K562 (cell line): ENCODE results near the gene NKIRAS2. TPM values are rescaled to one million over a fixed set of nuclear protein-coding genes. Genes with fewer than 3 reads are reported as not detected.

ENCODE experiments used
- ATAC-seq: fragments of 200-7000 bp; cut with Tn5 transposase; 3 replicates; pipeline ENCODE4 v1.9.1; 2020; ENCODE audit warnings: moderate library complexity
- BruUV-seq: library from RNA; stranded (reverse); fragments of 400-500 nt; replicated peaks from 2 replicates; lab custom pipeline; 2021; lab: Mats Ljungman, UMichigan
- CTCF ChIA-PET: fragments of 300-600 bp; formaldehyde crosslinking; extraction: SDS; loops from one replicate; lab custom pipeline; 2021; ENCODE audit warnings: low intra/inter-chr PET ratio; lab: Yijun Ruan, JAX
- POLR2A ChIA-PET: fragments of 300-600, 350-650 bp; sonication (Branson Sonifier 250); formaldehyde crosslinking; extraction: SDS; loops from one replicate; lab custom pipeline; 2021; ENCODE audit warnings: antibody characterized with exemption, inconsistent platforms; lab: Yijun Ruan, JAX
- DNase-seq, 4 experiments: peaks; one replicate each; pipeline versions ENCODE4 v3.0.0 to v3.0.0-alpha.2; 2011 to 2018; ENCODE audit warnings: low spot score in 3 of 4, mixed read lengths in 3 of 4; ENCODE audit errors: extremely low read depth in 1 of 4
- FAIRE-seq: peaks from 2 replicates; lab custom pipeline; 2011; peaks lifted over from hg19 to GRCh38; lab: Jason Lieb, UNC
- H2AFZ ChIP-seq: 2 replicates; pipeline ENCODE4 v1.6.0; 2011; ENCODE audit warnings: low read depth, low read length, control low read depth, inconsistent platforms
- H3K27ac ChIP-seq: fragments of 200-600 bp; 3 replicates; pipeline ENCODE4 v1.8.0; 2011; ENCODE audit warnings: low read depth, mild to moderate bottlenecking, control low read depth, inconsistent platforms, low read length, moderate library complexity, mixed read lengths; ENCODE audit errors: extremely low read depth
- H3K27me3 ChIP-seq, 2 experiments: fragments of 300-600 bp in 1 of 2; 2 replicates in 1 of 2; 3 replicates in 1 of 2; pipeline versions ENCODE4 v1.6.0 to v1.8.0; 2011; ENCODE audit warnings: inconsistent platforms in 2 of 2, low read length in 2 of 2, mild to moderate bottlenecking in 1 of 2, mixed read lengths in 1 of 2, moderate library complexity in 1 of 2; ENCODE audit not compliant: control insufficient read depth in 2 of 2, insufficient read depth in 2 of 2
- H3K36me3 ChIP-seq: fragments of 300-600 bp; 3 replicates; pipeline ENCODE4 v1.8.0; 2011; ENCODE audit warnings: mild to moderate bottlenecking, low read length, inconsistent platforms; ENCODE audit not compliant: control insufficient read depth, insufficient read depth
- H3K4me1 ChIP-seq, 2 experiments: fragments of 200-600 bp in 1 of 2; replicated peaks in 1 of 2; 2 replicates in 1 of 2; 3 replicates in 1 of 2; pipeline versions ENCODE4 v1.5.1 to v1.8.0; 2011; ENCODE audit warnings: inconsistent platforms in 2 of 2, low read length in 2 of 2, mild to moderate bottlenecking in 1 of 2, mixed read lengths in 1 of 2, moderate library complexity in 1 of 2; ENCODE audit not compliant: control insufficient read depth in 2 of 2, insufficient read depth in 2 of 2
- H3K4me2 ChIP-seq: 2 replicates; pipeline ENCODE4 v1.6.1; 2011; ENCODE audit warnings: low read length, control low read depth, inconsistent platforms, mixed read lengths; ENCODE audit not compliant: insufficient read depth
- H3K4me3 ChIP-seq: fragments of 200-600 bp; sonication (generic), shearing (Covaris generic); 2 replicates; pipeline ENCODE4 v1.5.1; 2016; ENCODE audit warnings: control low read depth, inconsistent platforms
- H3K79me2 ChIP-seq: fragments of 200-600 bp; 3 replicates; pipeline ENCODE4 v1.8.0; 2011; ENCODE audit warnings: low read length, inconsistent platforms; ENCODE audit not compliant: control insufficient read depth, insufficient read depth
- H3K9ac ChIP-seq, 2 experiments: 2 replicates each; pipeline versions ENCODE4 v1.6.0 to v1.6.1; 2011; ENCODE audit warnings: low read depth in 2 of 2, low read length in 2 of 2, control low read depth in 1 of 2, inconsistent platforms in 1 of 2, mild to moderate bottlenecking in 1 of 2, mixed read lengths in 1 of 2; ENCODE audit not compliant: insufficient read depth in 1 of 2
- H3K9me1 ChIP-seq: one replicate; pipeline ENCODE4 v1.6.0; 2011; ENCODE audit warnings: inconsistent platforms, mild to moderate bottlenecking, low read length, moderate library complexity; ENCODE audit not compliant: control insufficient read depth, insufficient read depth
- H3K9me3 ChIP-seq: replicated peaks from 2 replicates; pipeline ENCODE4 v1.5.1; 2011; ENCODE audit warnings: low read depth, low read length, inconsistent platforms; ENCODE audit not compliant: control insufficient read depth, insufficient read depth
- H4K20me1 ChIP-seq: replicated peaks from 2 replicates; pipeline ENCODE4 v1.6.1; 2011; ENCODE audit warnings: low read length, inconsistent platforms, mixed read lengths; ENCODE audit not compliant: control insufficient read depth, insufficient read depth
- ATF7 ChIP-seq: fragments of 450-650 bp; IDR thresholded peaks from 2 replicates; pipeline ENCODE4 v1.7.1; 2014; ENCODE audit warnings: mild to moderate bottlenecking, moderate library complexity
- CBX8 ChIP-seq: fragments of 200-600 bp; sonication (generic); IDR thresholded peaks from 2 replicates; pipeline ENCODE4 v1.6.1; 2012; ENCODE audit warnings: borderline replicate concordance, mixed run types, low read depth, mild to moderate bottlenecking, moderate library complexity, mixed read lengths, low read length, control low read depth, inconsistent platforms; ENCODE audit not compliant: poor library complexity, severe bottlenecking; ENCODE audit errors: extremely low read depth
- HDAC1 ChIP-seq, 2 experiments: fragments of 450-650 bp; IDR thresholded peaks; 2 replicates each; pipeline ENCODE4 v1.6.1; 2016 to 2017; ENCODE audit warnings: inconsistent platforms in 1 of 2, mild to moderate bottlenecking in 1 of 2, moderate library complexity in 1 of 2
- KLF6 ChIP-seq: fragments of 250-450 bp; sonication (Bioruptor Pico); IDR thresholded peaks from 2 replicates; pipeline ENCODE4 v1.4.0; 2020; ENCODE audit warnings: mild to moderate bottlenecking, moderate library complexity, borderline replicate concordance
- TAF7 ChIP-seq: fragments of 450-650 bp; IDR thresholded peaks from 2 replicates; pipeline ENCODE4 v1.6.1; 2016; ENCODE audit warnings: missing genetic modification characterization, missing compliant biosample characterization
- TBL1XR1 ChIP-seq, 2 experiments: IDR thresholded peaks; 2 replicates each; pipeline ENCODE4 v1.6.1; 2012; ENCODE audit warnings: improper control_type of control experiment in 2 of 2, low read length in 2 of 2, mild to moderate bottlenecking in 1 of 2
- TCFL5 ChIP-seq: fragments of 250-450 bp; sonication (Bioruptor Pico); conservative IDR thresholded peaks from 2 replicates; pipeline ENCODE4 v1.6.1; 2021; ENCODE audit warnings: mild to moderate bottlenecking, moderate library complexity, matching md5 sums
- TEAD2 ChIP-seq: fragments of 450-650 bp; IDR thresholded peaks from 2 replicates; pipeline ENCODE4 v1.6.1; 2016; ENCODE audit warnings: missing genetic modification characterization, control low read depth, missing compliant biosample characterization
- ZNF584 ChIP-seq: fragments of 200-800 bp; sonication (Bioruptor generic); IDR thresholded peaks from 2 replicates; pipeline ENCODE4 v1.6.1; 2016; ENCODE audit warnings: low read depth, mild to moderate bottlenecking, missing genetic modification characterization, missing compliant biosample characterization
- WGBS: fragments of 100-300 bp; shearing (Covaris generic); methylation state at CpG from one replicate; pipeline ENCODE4 v1.1.6; 2016; ENCODE audit warnings: low coverage, mixed read lengths; ENCODE audit not compliant: insufficient coverage; ENCODE audit errors: missing lambda C conversion rate; 5-methylcytosine and 5-hydroxymethylcytosine counted together
- in situ Hi-C: fragments of 300-500 bp; cut with MboI; formaldehyde crosslinking; loops from 4 replicates; pipeline ENCODE4 v1.15.0; 2018; ENCODE audit warnings: inconsistent platforms, mixed read lengths
- intact Hi-C: fragments of 100-400 bp; cut with micrococcal nuclease; formaldehyde crosslinking; loops from 2 replicates; pipeline ENCODE4 v1.14.2; 2022
- polyA plus RNA-seq, 8 experiments: library from polyadenylated mRNA; depleted of rRNA in 4 of 8; stranded (reverse) in 5 of 8; unstranded in 3 of 8; fragments of >200 nt; fragmentation: Nextera tagmentation in 2 of 8; fragmentation: Illumina TruSeq in 1 of 8; extraction: Ambion mirVana in 2 of 8; extraction: Trizol in 1 of 8; gene quantifications; 2 replicates each; pipeline versions ENCODE4 v1.2.1 to v1.2.3, GENCODE V29; 2011 to 2014; ENCODE audit warnings: inconsistent platforms in 1 of 8, missing spikeins in 1 of 8
- total RNA-seq, 7 experiments: library from RNA; depleted of rRNA in 6 of 7; stranded (reverse); fragments of >200 nt in 6 of 7; fragmentation: Illumina TruSeq in 2 of 7; extraction: Trizol in 2 of 7; gene quantifications; 2 replicates each; pipeline versions ENCODE4 v1.2.1 to v1.2.3, GENCODE V29; 2011 to 2021; ENCODE audit warnings: low replicate concordance in 1 of 7
- TF ChIP-seq, protein P1 (sequence below): sonication (generic); formaldehyde crosslinking; IDR thresholded peaks from 2 replicates; pipeline ENCODE4 v1.8.0; 2022; ENCODE audit warnings: mild to moderate bottlenecking, low read depth, missing genetic modification reagents
- TF ChIP-seq, protein P2 (sequence below): sonication (generic); formaldehyde crosslinking; IDR thresholded peaks from 2 replicates; pipeline ENCODE4 v1.8.0; 2022; ENCODE audit warnings: mild to moderate bottlenecking, missing genetic modification reagents
- TF ChIP-seq, protein P3 (sequence below): sonication (generic); formaldehyde crosslinking; IDR thresholded peaks from 2 replicates; pipeline ENCODE4 v1.9.0; 2022; ENCODE audit warnings: mild to moderate bottlenecking, missing genetic modification reagents
- TF ChIP-seq, protein P4 (sequence below): fragments of 450-650 bp; formaldehyde crosslinking; IDR thresholded peaks from 2 replicates; pipeline ENCODE4 v1.4.0; 2022; ENCODE audit warnings: missing genetic modification characterization

Gene NKIRAS2
- total and polyA plus RNA-seq, 9 of the 15 experiments (the other 6 are each of a cell fraction or from before 2014, with no cell fraction given), result 10.1 to 65.5 (median 29.8) TPM

DNA sequence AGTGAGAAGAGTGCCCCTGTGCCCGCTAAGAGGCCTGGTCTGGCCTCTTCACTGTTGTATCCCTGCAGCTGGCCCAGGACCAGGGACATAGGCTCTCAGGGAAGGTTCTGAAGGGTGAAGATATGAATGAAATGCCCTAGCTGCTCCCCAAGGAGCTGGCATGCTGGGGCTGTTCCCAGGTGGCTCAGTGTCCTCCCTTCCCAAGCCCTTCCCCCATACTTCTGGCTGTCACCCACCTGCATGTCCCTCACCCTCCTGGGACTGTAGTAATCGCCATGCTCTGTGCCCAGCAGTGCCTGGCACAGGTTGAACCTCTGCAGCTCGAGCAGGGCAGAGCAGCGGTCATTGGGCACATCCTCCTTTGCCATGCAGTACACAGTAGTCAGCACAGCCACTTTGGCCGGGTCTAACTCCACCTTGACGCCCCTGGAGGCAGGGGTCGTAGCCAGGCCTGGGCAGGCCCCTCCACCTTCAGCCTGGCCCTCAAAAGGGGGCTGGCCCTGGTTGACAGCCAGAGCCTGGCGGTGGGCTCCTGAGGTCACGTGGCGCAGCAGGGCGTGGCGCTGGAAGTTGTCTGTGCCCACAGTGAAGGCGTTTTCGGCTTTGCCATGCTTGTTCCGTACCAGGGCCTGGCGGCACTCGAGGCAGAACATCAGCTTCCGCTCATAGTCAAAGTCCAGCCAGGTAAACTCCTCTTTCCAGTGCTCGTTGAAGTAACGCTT lies 22.9 kb downstream of the NKIRAS2 start:
- Histone ChIP-seq H3K79me2 (no peaks in the 10 kb centered on the region), H3K27ac (no peak overlapping the region), H3K9me3 (no peaks in the 10 kb centered on the region), H3K9me1 (no peaks in the 10 kb centered on the region), H3K4me3 (no peak overlapping the region), H3K36me3 (no peaks in the 10 kb centered on the region), H2AFZ (no peak overlapping the region), H3K4me2 (no peak overlapping the region), H3K27me3 (peaks cover 0 to 2% of the 10 kb centered on the region in 2 experiments; a peak in 1 of 5 replicates), H3K4me1 (peaks cover 0 to 19% of the 10 kb centered on the region in 2 experiments; a peak in 2 of 5 replicates), H3K9ac (peak overlapping the region in 1 of 2 experiments; percentile 35; a peak in 1 of 4 replicates), H4K20me1 (no peaks in the 10 kb centered on the region)
- BruUV-seq, result no TSS peak
- POLR2A ChIA-PET, result interaction anchor here (0.6 kb wide), 1 partner anchor 296 kb away, joined by 3 read pairs; no protein-coding TSS in a partner anchor
- in situ Hi-C loops, result no loop called here
- FAIRE-seq (no peak), ATAC-seq (no peak), DNase-seq (no peak)
- 43% methylated on average over 20 of the region's 20 CpGs for WGBS
- CTCF ChIA-PET, result no interaction called here
- intact Hi-C loops, result no loop called here
- TF ChIP-seq ATF7 (no peak), TEAD2 (tag) (no peak), ZNF584 (no peak), TCFL5 (CRISPR knock-in tag) (no peak), KLF6 (no peak), TAF7 (tag) (no peak), HDAC1 (IDR thresholded peaks at IDR 0.05) (no peak), TBL1XR1 (IDR thresholded peaks at IDR 0.05; ENCODE audit: low read length in 2 of 2) (no peak), CBX8 (no peak)
- TF ChIP-seq, protein P1, sequence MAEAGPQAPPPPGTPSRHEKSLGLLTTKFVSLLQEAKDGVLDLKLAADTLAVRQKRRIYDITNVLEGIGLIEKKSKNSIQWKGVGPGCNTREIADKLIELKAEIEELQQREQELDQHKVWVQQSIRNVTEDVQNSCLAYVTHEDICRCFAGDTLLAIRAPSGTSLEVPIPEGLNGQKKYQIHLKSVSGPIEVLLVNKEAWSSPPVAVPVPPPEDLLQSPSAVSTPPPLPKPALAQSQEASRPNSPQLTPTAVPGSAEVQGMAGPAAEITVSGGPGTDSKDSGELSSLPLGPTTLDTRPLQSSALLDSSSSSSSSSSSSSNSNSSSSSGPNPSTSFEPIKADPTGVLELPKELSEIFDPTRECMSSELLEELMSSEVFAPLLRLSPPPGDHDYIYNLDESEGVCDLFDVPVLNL (CRISPR knock-in tag), result no peak
- TF ChIP-seq, protein P2, sequence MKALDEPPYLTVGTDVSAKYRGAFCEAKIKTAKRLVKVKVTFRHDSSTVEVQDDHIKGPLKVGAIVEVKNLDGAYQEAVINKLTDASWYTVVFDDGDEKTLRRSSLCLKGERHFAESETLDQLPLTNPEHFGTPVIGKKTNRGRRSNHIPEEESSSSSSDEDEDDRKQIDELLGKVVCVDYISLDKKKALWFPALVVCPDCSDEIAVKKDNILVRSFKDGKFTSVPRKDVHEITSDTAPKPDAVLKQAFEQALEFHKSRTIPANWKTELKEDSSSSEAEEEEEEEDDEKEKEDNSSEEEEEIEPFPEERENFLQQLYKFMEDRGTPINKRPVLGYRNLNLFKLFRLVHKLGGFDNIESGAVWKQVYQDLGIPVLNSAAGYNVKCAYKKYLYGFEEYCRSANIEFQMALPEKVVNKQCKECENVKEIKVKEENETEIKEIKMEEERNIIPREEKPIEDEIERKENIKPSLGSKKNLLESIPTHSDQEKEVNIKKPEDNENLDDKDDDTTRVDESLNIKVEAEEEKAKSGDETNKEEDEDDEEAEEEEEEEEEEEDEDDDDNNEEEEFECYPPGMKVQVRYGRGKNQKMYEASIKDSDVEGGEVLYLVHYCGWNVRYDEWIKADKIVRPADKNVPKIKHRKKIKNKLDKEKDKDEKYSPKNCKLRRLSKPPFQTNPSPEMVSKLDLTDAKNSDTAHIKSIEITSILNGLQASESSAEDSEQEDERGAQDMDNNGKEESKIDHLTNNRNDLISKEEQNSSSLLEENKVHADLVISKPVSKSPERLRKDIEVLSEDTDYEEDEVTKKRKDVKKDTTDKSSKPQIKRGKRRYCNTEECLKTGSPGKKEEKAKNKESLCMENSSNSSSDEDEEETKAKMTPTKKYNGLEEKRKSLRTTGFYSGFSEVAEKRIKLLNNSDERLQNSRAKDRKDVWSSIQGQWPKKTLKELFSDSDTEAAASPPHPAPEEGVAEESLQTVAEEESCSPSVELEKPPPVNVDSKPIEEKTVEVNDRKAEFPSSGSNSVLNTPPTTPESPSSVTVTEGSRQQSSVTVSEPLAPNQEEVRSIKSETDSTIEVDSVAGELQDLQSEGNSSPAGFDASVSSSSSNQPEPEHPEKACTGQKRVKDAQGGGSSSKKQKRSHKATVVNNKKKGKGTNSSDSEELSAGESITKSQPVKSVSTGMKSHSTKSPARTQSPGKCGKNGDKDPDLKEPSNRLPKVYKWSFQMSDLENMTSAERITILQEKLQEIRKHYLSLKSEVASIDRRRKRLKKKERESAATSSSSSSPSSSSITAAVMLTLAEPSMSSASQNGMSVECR (CRISPR knock-in tag), result no peak
- TF ChIP-seq, protein P3, sequence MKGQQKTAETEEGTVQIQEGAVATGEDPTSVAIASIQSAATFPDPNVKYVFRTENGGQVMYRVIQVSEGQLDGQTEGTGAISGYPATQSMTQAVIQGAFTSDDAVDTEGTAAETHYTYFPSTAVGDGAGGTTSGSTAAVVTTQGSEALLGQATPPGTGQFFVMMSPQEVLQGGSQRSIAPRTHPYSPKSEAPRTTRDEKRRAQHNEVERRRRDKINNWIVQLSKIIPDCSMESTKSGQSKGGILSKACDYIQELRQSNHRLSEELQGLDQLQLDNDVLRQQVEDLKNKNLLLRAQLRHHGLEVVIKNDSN (CRISPR knock-in tag), result peak; percentile 26; the same call in 1 of the 2 replicates
- TF ChIP-seq, protein P4, sequence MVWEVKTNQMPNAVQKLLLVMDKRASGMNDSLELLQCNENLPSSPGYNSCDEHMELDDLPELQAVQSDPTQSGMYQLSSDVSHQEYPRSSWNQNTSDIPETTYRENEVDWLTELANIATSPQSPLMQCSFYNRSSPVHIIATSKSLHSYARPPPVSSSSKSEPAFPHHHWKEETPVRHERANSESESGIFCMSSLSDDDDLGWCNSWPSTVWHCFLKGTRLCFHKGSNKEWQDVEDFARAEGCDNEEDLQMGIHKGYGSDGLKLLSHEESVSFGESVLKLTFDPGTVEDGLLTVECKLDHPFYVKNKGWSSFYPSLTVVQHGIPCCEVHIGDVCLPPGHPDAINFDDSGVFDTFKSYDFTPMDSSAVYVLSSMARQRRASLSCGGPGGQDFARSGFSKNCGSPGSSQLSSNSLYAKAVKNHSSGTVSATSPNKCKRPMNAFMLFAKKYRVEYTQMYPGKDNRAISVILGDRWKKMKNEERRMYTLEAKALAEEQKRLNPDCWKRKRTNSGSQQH (CRISPR knock-in tag), result no peak
